ENCODE measurements around the gene ARFIP2.

ARFIP2 gene

GRCh38 chr11:6437993-6438392 lies 43.1 kb downstream of the ARFIP2 start:
- H3K27me3 ChIP-seq (ENCODE audit: control insufficient read depth, insufficient read depth, low read length): no peaks in the 10 kb centered on the region
- H3K9ac ChIP-seq (ENCODE audit: low read depth, low read length): no peak overlapping the region
- no peak overlapping the region for H3K4me3 ChIP-seq (ENCODE audit: low read depth, low read length)
- H3K4me1 ChIP-seq (ENCODE audit: control insufficient read depth, insufficient read depth, low read length): peaks cover 2% of the 10 kb centered on the region
- no peaks in the 10 kb centered on the region for H3K9me3 ChIP-seq (ENCODE audit: control insufficient read depth, insufficient read depth, low read length)
- no peaks in the 10 kb centered on the region for H3K36me3 ChIP-seq (ENCODE audit: control insufficient read depth, insufficient read depth, low read length)

- Histone ChIP-seq H3K4me3 (ENCODE audit: low read depth, low read length) (no peak overlapping the region), H3K9me3 (ENCODE audit: control insufficient read depth, insufficient read depth, low read length) (no peaks in the 10 kb centered on the region), H3K4me1 (ENCODE audit: control insufficient read depth, insufficient read depth, low read length) (peaks cover 2% of the 10 kb centered on the region), H3K27me3 (ENCODE audit: control insufficient read depth, insufficient read depth, low read length) (no peaks in the 10 kb centered on the region), H3K36me3 (ENCODE audit: control insufficient read depth, insufficient read depth, low read length) (no peaks in the 10 kb centered on the region), H3K9ac (ENCODE audit: low read depth, low read length) (no peak overlapping the region)
Observed at GRCh38 chr11:6437423-6437822, 43.7 kb downstream of the ARFIP2 start.

- no peaks in the 10 kb centered on the region for H3K36me3 ChIP-seq (ENCODE audit: control insufficient read depth, insufficient read depth, low read length)
- H3K27me3 ChIP-seq (ENCODE audit: control insufficient read depth, insufficient read depth, low read length): no peaks in the 10 kb centered on the region
- no peak overlapping the region for H3K9ac ChIP-seq (ENCODE audit: low read depth, low read length)
- H3K9me3 ChIP-seq (ENCODE audit: control insufficient read depth, insufficient read depth, low read length): no peaks in the 10 kb centered on the region
- no peak overlapping the region for H3K4me3 ChIP-seq (ENCODE audit: low read depth, low read length)
- peaks cover under 1% of the 10 kb centered on the region for H3K4me1 ChIP-seq (ENCODE audit: control insufficient read depth, insufficient read depth, low read length)
Observed at GRCh38 chr11:6433998-6434660, 47.0 kb downstream of the ARFIP2 start.

GRCh38 chr11:6431861-6432260 lies 49.3 kb downstream of the ARFIP2 start:
- Histone ChIP-seq H3K27me3 (ENCODE audit: control insufficient read depth, insufficient read depth, low read length) (no peaks in the 10 kb centered on the region), H3K9ac (ENCODE audit: low read depth, low read length) (no peak overlapping the region), H3K4me3 (ENCODE audit: low read depth, low read length) (no peak overlapping the region), H3K9me3 (ENCODE audit: control insufficient read depth, insufficient read depth, low read length) (no peaks in the 10 kb centered on the region), H3K4me1 (ENCODE audit: control insufficient read depth, insufficient read depth, low read length) (no peaks in the 10 kb centered on the region), H3K36me3 (ENCODE audit: control insufficient read depth, insufficient read depth, low read length) (no peaks in the 10 kb centered on the region)

- no peak overlapping the region for H3K9ac ChIP-seq (ENCODE audit: low read depth, low read length)
- H3K4me1 ChIP-seq (ENCODE audit: control insufficient read depth, insufficient read depth, low read length): no peaks in the 10 kb centered on the region
- H3K36me3 ChIP-seq (ENCODE audit: control insufficient read depth, insufficient read depth, low read length): no peaks in the 10 kb centered on the region
- H3K4me3 ChIP-seq (ENCODE audit: low read depth, low read length): no peak overlapping the region
- H3K9me3 ChIP-seq (ENCODE audit: control insufficient read depth, insufficient read depth, low read length): no peaks in the 10 kb centered on the region
- H3K27me3 ChIP-seq (ENCODE audit: control insufficient read depth, insufficient read depth, low read length): peaks cover 15% of the 10 kb centered on the region
Observed at GRCh38 chr11:6427516-6427915, 53.6 kb downstream of the ARFIP2 start.

Data from iPS-15b (cell line).